ENCODE measurements around the gene RASSF1. TPM values are rescaled to one million over a fixed set of nuclear protein-coding genes. Genes with fewer than 3 reads are reported as not detected.

RASSF1 gene, protein sequence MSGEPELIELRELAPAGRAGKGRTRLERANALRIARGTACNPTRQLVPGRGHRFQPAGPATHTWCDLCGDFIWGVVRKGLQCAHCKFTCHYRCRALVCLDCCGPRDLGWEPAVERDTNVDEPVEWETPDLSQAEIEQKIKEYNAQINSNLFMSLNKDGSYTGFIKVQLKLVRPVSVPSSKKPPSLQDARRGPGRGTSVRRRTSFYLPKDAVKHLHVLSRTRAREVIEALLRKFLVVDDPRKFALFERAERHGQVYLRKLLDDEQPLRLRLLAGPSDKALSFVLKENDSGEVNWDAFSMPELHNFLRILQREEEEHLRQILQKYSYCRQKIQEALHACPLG
- total RNA-seq (2022) (26.7 and 28.1 TPM in 2 replicates), Bru-seq, nascent RNA (percentile 72 among the genes with signal in this experiment), BruChase-seq, experiment 1, labeled RNA remaining after a 2-hour chase (percentile 74 among the genes with signal in this experiment), BruChase-seq, experiment 2, labeled RNA remaining after a 6-hour chase (percentile 70 among the genes with signal in this experiment)
- long read RNA-seq, transcript RASSF1-201 (5 exons, 1,757 nt): major isoform, 75 of 95 reads
- long read RNA-seq, partial matches to known transcripts: 10 of 95 reads
- long read RNA-seq, other reads (novel, unspliced or antisense): 8 of 95 reads

DNA sequence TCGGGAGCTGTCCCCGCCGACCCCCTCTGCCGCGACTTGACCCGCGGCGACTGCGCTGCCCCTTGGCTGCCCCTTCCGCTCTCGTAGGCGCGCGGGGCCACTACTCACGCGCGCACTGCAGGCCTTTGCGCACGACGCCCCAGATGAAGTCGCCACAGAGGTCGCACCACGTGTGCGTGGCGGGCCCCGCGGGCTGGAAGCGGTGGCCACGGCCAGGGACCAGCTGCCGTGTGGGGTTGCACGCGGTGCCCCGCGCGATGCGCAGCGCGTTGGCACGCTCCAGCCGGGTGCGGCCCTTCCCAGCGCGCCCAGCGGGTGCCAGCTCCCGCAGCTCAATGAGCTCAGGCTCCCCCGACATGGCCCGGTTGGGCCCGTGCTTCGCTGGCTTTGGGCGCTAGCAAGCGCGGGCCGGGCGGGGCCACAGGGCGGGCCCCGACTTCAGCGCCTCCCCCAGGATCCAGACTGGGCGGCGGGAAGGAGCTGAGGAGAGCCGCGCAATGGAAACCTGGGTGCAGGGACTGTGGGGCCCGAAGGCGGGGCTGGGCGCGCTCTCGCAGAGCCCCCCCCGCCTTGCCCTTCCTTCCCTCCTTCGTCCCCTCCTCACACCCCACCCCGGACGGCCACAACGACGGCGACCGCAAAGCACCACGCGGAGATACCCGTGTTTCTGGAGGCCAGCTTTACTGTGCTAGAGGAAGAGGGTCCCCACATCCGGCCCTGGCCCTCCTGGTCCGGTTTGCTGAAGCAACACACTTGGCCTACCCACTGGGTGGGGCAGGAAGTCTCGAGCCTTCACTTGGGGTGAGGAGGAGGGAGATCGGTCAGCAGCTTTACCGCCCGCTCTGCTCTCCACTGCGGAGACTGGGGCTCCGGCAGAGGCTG lies at the start of gene RASSF1:
RASSF1 (minus strand) TSS at position 389 of the 882 bp plus-strand sequence; CDS start at position 358, 31 bp downstream.
- POLR2A ChIA-PET: no interaction called here
- no peaks in the 10 kb centered on the region for H3K36me3 ChIP-seq (ENCODE audit: control insufficient read depth, insufficient read depth, low read length)
- peak within 1 kb of the TSS; percentile 37 for H3K4me3 ChIP-seq (ENCODE audit: low read depth, low read length)
- Mint-ChIP-seq H3K36me3 (ENCODE audit: insufficient read depth, unreplicated experiment) (peaks cover 23% of the 10 kb centered on the region), H3K9me3 (ENCODE audit: unreplicated experiment) (no peaks in the 10 kb centered on the region), H3K27ac (ENCODE audit: unreplicated experiment) (no peak within 1 kb of the TSS), H3K4me1 (ENCODE audit: low read depth, unreplicated experiment) (peaks cover 12% of the 10 kb centered on the region), H3K27me3 (ENCODE audit: insufficient read depth, unreplicated experiment) (no peaks in the 10 kb centered on the region), H3K4me3 (ENCODE audit: unreplicated experiment) (peak within 1 kb of the TSS; percentile 15)
- DNase-seq: peak in 1 of 2 experiments; percentile 34
- intact Hi-C loops (cut with micrococcal nuclease; ENCODE audit: unreplicated experiment): no loop called here
- peaks cover 12% of the 10 kb centered on the region for H3K4me1 ChIP-seq
- CTCF ChIA-PET: interaction anchor here (0.9 kb wide), 1 partner anchor 11 kb away, joined by 3 read pairs; no protein-coding TSS in a partner anchor
- no peaks in the 10 kb centered on the region for H3K27me3 ChIP-seq (replicated peaks; ENCODE audit: control insufficient read depth, insufficient read depth, low read length)
- BruUV-seq (replicated peaks): no TSS peak
- TF ChIP-seq, protein P1, sequence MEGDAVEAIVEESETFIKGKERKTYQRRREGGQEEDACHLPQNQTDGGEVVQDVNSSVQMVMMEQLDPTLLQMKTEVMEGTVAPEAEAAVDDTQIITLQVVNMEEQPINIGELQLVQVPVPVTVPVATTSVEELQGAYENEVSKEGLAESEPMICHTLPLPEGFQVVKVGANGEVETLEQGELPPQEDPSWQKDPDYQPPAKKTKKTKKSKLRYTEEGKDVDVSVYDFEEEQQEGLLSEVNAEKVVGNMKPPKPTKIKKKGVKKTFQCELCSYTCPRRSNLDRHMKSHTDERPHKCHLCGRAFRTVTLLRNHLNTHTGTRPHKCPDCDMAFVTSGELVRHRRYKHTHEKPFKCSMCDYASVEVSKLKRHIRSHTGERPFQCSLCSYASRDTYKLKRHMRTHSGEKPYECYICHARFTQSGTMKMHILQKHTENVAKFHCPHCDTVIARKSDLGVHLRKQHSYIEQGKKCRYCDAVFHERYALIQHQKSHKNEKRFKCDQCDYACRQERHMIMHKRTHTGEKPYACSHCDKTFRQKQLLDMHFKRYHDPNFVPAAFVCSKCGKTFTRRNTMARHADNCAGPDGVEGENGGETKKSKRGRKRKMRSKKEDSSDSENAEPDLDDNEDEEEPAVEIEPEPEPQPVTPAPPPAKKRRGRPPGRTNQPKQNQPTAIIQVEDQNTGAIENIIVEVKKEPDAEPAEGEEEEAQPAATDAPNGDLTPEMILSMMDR (IDR thresholded peaks at IDR 0.05; ENCODE audit: insufficient read depth in 1 of 2, low read depth in 1 of 2, low read length in 1 of 2, severe bottlenecking in 1 of 2, unreplicated experiment in 1 of 2): no peak
- no peaks in the 10 kb centered on the region for H3K9me3 ChIP-seq

DNA sequence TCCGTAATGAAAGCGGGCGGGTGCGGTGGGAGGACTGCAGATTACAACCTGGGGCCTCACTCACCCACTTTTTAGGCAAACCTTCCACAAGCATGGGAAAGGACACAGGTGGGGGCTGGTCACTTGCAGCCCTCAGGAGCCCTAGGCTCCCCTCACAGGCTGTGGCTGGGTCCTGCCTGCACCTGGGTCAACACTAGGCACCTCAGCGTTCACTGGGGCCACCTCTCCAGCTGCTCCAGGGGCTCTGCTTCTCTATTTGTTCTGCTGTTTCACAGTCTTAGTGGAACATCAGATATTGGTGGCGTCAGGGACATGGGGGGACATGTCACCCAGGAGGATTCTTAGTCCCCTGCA lies 48.8 kb upstream of the RASSF1 start:
- no peaks in the 10 kb centered on the region for H3K36me3 Mint-ChIP-seq (ENCODE audit: insufficient read depth, unreplicated experiment)
- ChIA-PET POLR2A (interaction anchor here (0.6 kb wide), 1 partner anchor 1606 kb away, joined by 5 read pairs; the partner anchor contains the start of gene RPL29), CTCF (interaction anchor here (0.6 kb wide), 1 partner anchor 115 kb away, joined by 8 read pairs; no protein-coding TSS in a partner anchor)
- no peaks in the 10 kb centered on the region for H3K9me3 Mint-ChIP-seq (ENCODE audit: unreplicated experiment)
- Histone ChIP-seq H3K4me1 (no peaks in the 10 kb centered on the region), H3K27me3 (replicated peaks; ENCODE audit: control insufficient read depth, insufficient read depth, low read length) (no peaks in the 10 kb centered on the region), H3K4me3 (ENCODE audit: low read depth, low read length) (no peak overlapping the region), H3K36me3 (ENCODE audit: control insufficient read depth, insufficient read depth, low read length) (no peaks in the 10 kb centered on the region), H3K9me3 (no peaks in the 10 kb centered on the region)
- no TSS peak for BruUV-seq (replicated peaks)
- intact Hi-C loops (cut with micrococcal nuclease; ENCODE audit: unreplicated experiment): no loop called here
- DNase-seq: no peak
- TF ChIP-seq, protein P1 (IDR thresholded peaks at IDR 0.05; ENCODE audit: insufficient read depth in 1 of 2, low read depth in 1 of 2, low read length in 1 of 2, severe bottlenecking in 1 of 2, unreplicated experiment in 1 of 2): no peak
- H3K27me3 Mint-ChIP-seq (ENCODE audit: insufficient read depth, unreplicated experiment): no peaks in the 10 kb centered on the region
- no peak overlapping the region for H3K4me3 Mint-ChIP-seq (ENCODE audit: unreplicated experiment)
- H3K27ac Mint-ChIP-seq (ENCODE audit: unreplicated experiment): no peak overlapping the region
- H3K4me1 Mint-ChIP-seq (ENCODE audit: low read depth, unreplicated experiment): no peaks in the 10 kb centered on the region

All from Caco-2 (cell line).